Stimulated activated CD8-positive, alpha-beta memory T cell treated with anti-CD3 and anti-CD28 coated beads, Interleukin-7, amount 100 ng/mL, for 4 hours (primary cell): Measurements from ENCODE around the gene ZCCHC3.

Source experiments
- DNase-seq, 2 donors: peaks; one replicate each; pipeline ENCODE4 v3.0.0-alpha.2; 2020; ENCODE audit warnings: low read depth in 2 of 2

ZCCHC3 gene

GRCh38 chr20:341682-342081 lies 44.3 kb downstream of the ZCCHC3 start:
- DNase-seq: no peak

GRCh38 chr20:343107-343506 lies 45.7 kb downstream of the ZCCHC3 start:
- DNase-seq: no peak

- DNase-seq: no peak
These were observed 48.8 kb downstream of the ZCCHC3 start for GRCh38 chr20:346033-346639.

- DNase-seq: no peak
These were observed 49.4 kb downstream of the ZCCHC3 start, which contains the start of gene NRSN2 for GRCh38 chr20:346640-347316. Gene NRSN2 (plus strand): TSS chr20:347111. CDS start chr20:349644, 2,533 bp downstream.

- no peak for DNase-seq
These were observed 49.9 kb downstream of the ZCCHC3 start for GRCh38 chr20:347317-347639.

- peak in 1 of 2 donors; percentile 60 for DNase-seq
These were observed 50.5 kb downstream of the ZCCHC3 start for GRCh38 chr20:347640-348484.

GRCh38 chr20:348972-349841 lies 51.8 kb downstream of the ZCCHC3 start:
- no peak for DNase-seq
